H1 (cell line): ENCODE data around the gene MIPOL1.

Experiments used
- CTBP2 ChIP-seq: IDR thresholded peaks from 2 replicates; pipeline ENCODE4 v1.7.0; 2011; ENCODE audit warnings: borderline replicate concordance, mild to moderate bottlenecking, moderate library complexity, mixed read lengths, low read length; ENCODE audit not compliant: insufficient read depth, insufficient read length
- EZH2 ChIP-seq: fragments of 200-600 bp; sonication (generic); IDR thresholded peaks from 2 replicates; pipeline ENCODE4 v1.7.1; 2012; ENCODE audit warnings: low read depth, mild to moderate bottlenecking, moderate library complexity, low read length, inconsistent platforms; ENCODE audit not compliant: severe bottlenecking
- MAX ChIP-seq: IDR thresholded peaks from 2 replicates; pipeline ENCODE4 v1.6.1; 2012; ENCODE audit warnings: inconsistent platforms
- NRF1 ChIP-seq: IDR thresholded peaks from 2 replicates; pipeline ENCODE4 v1.6.1; 2011; ENCODE audit warnings: mild to moderate bottlenecking, low read depth, low read length, improper control_type of control experiment
- POLR2A ChIP-seq, 2 experiments: IDR thresholded peaks; 1 replicate in 1 of 2; 2 replicates in 1 of 2; pipeline ENCODE4 v1.6.1; 2011; ENCODE audit warnings: low read depth in 2 of 2, low read length in 2 of 2, mild to moderate bottlenecking in 2 of 2; ENCODE audit errors: control extremely low read depth in 1 of 2
- RAD21 ChIP-seq, 2 experiments: IDR thresholded peaks in 1 of 2; conservative IDR thresholded peaks in 1 of 2; 2 replicates each; pipeline ENCODE4 v1.6.1; 2011; ENCODE audit warnings: low read depth in 2 of 2, low read length in 2 of 2, improper control_type of control experiment in 1 of 2, inconsistent platforms in 1 of 2, mild to moderate bottlenecking in 1 of 2, moderate library complexity in 1 of 2
- RNF2 ChIP-seq: fragments of 200-900, 300-1000 bp; sonication (generic); IDR thresholded peaks from 2 replicates; pipeline ENCODE4 v1.7.1; 2016; ENCODE audit warnings: borderline replicate concordance, low read depth, mild to moderate bottlenecking, antibody characterized with exemption, low read length; ENCODE audit not compliant: poor library complexity, severe bottlenecking; ENCODE audit errors: missing control alignments
- SP1 ChIP-seq: IDR thresholded peaks from 2 replicates; pipeline ENCODE4 v1.6.1; 2011; ENCODE audit warnings: low read depth, low read length
- TBP ChIP-seq: IDR thresholded peaks from 2 replicates; pipeline ENCODE4 v1.6.1; 2011; ENCODE audit warnings: low read depth, low read length, improper control_type of control experiment
- TEAD4 ChIP-seq: IDR thresholded peaks from 2 replicates; pipeline ENCODE4 v1.6.1; 2012; ENCODE audit warnings: low read depth, low read length, inconsistent platforms, mixed read lengths
- ZNF274 ChIP-seq: IDR thresholded peaks from 2 replicates; pipeline ENCODE4 v1.7.0; 2012; ENCODE audit warnings: low read length, borderline replicate concordance; ENCODE audit errors: extremely low read depth
- TF ChIP-seq, protein P1 (sequence below), 3 experiments: IDR thresholded peaks; 1 replicate in 2 of 3; 2 replicates in 1 of 3; pipeline versions ENCODE4 v1.5.1 to v1.6.1; 2011; ENCODE audit warnings: low read length in 3 of 3, mild to moderate bottlenecking in 3 of 3, inconsistent platforms in 2 of 3, low read depth in 1 of 3, moderate library complexity in 1 of 3; ENCODE audit not compliant: insufficient read depth in 1 of 3; ENCODE audit errors: control extremely low read depth in 1 of 3
- TF ChIP-seq, protein P2 (sequence below): IDR thresholded peaks from 2 replicates; pipeline ENCODE4 v1.6.1; 2011; ENCODE audit warnings: low read depth, mild to moderate bottlenecking, low read length; ENCODE audit not compliant: insufficient read depth

- TF ChIP-seq, protein P1, sequence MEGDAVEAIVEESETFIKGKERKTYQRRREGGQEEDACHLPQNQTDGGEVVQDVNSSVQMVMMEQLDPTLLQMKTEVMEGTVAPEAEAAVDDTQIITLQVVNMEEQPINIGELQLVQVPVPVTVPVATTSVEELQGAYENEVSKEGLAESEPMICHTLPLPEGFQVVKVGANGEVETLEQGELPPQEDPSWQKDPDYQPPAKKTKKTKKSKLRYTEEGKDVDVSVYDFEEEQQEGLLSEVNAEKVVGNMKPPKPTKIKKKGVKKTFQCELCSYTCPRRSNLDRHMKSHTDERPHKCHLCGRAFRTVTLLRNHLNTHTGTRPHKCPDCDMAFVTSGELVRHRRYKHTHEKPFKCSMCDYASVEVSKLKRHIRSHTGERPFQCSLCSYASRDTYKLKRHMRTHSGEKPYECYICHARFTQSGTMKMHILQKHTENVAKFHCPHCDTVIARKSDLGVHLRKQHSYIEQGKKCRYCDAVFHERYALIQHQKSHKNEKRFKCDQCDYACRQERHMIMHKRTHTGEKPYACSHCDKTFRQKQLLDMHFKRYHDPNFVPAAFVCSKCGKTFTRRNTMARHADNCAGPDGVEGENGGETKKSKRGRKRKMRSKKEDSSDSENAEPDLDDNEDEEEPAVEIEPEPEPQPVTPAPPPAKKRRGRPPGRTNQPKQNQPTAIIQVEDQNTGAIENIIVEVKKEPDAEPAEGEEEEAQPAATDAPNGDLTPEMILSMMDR (IDR thresholded peaks at IDR 0.05; ENCODE audit: control extremely low read depth in 1 of 3, insufficient read depth in 1 of 3, low read depth in 1 of 3, low read length in 3 of 3): no peak
- TF ChIP-seq NRF1 (no peak), POLR2A (IDR thresholded peaks at IDR 0.05; ENCODE audit: control extremely low read depth in 1 of 2, low read depth in 2 of 2, low read length in 2 of 2) (no peak), MAX (no peak), SP1 (no peak), RNF2 (no peak), ZNF274 (no peak), TEAD4 (no peak), CTBP2 (no peak), EZH2 (no peak), TBP (no peak), RAD21 (IDR thresholded peaks at IDR 0.05 in 1 of 2, conservative IDR thresholded peaks at IDR 0.05 in 1 of 2; ENCODE audit: low read depth in 2 of 2, low read length in 2 of 2) (no peak)
- TF ChIP-seq, protein P2, sequence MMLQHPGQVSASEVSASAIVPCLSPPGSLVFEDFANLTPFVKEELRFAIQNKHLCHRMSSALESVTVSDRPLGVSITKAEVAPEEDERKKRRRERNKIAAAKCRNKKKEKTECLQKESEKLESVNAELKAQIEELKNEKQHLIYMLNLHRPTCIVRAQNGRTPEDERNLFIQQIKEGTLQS: no peak
Observed at GRCh38 chr14:37586797-37587130, 389.0 kb downstream of the MIPOL1 start.
